GM18505 (cell line): ENCODE results near the gene FLII.
"Not testable (repeated sequence)": the region's sequence is repeated elsewhere in the genome, so short reads cannot be mapped to it uniquely, and the experiment has no call there.

Source experiments
- ATAC-seq: cut with Tn5 transposase; IDR thresholded peaks from one replicate; pipeline ENCODE4 v1.9.1; 2021; ENCODE audit not compliant: unreplicated experiment
- POLR2A ChIP-seq: IDR thresholded peaks from 4 replicates; pipeline ENCODE4 v1.6.1; 2011; ENCODE audit warnings: borderline replicate concordance; ENCODE audit not compliant: insufficient read depth, insufficient read length; ENCODE audit errors: extremely low read depth

FLII gene

DNA sequence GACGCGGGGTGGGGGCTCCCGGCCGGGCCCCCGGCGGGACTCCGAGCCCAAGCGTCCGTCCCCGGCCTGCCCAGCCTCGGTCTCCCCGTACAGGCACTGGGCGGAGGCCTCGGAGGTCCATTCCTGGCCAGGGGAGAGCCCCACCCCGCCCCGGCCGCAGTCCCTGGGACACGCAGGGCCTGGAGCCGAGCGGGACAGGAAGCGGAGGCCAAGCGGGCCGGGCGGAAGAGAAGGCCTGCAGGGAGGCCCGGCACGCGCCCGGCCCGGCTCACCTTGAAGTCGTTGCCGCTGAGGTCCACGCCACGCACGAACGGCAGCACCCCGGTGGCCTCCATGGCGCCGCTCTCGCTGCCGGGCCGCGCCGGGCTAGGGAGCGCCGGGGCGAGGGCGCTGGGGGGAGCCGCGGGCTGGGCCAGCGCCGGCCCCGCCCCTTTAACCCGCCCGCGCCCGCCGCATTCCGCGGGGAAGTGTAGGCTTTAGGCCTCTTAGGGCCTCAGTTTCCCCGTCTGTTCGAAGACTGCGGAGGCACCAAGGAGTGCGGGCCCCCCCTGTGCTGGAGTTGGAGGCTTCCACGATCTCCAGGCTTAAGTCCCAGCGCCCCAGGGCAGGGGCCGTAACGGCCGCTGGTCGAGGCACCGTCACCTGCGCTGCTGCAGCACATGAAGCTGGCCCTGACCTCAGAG, at the start of gene FLII:
FLII (minus strand) TSS at position 383 of the 683 bp plus-strand sequence; CDS start at position 335, 48 bp downstream.
- TF ChIP-seq POLR2A = peak; percentile 59
- ATAC-seq = no peak

DNA sequence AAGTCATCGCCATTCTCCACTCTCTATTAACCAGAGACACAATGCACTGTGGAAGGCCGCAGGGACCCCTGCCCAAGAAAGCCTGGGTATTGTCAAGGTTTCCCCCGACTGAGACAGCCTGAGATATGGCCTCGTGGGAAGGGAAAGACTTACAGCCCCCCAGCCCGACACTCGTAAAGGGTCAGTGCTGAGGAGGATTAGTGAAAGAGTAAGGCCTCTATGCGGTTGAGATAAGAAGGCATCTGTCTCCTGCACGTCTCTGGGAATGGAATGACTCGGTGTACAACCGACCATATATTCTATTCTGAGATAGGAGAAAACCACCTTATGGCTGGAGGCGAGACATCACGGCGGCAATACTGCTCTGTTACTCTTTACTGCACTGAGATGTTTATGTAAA, 44.7 kb upstream of the FLII start:
- ATAC-seq = not testable (repeated sequence)

DNA sequence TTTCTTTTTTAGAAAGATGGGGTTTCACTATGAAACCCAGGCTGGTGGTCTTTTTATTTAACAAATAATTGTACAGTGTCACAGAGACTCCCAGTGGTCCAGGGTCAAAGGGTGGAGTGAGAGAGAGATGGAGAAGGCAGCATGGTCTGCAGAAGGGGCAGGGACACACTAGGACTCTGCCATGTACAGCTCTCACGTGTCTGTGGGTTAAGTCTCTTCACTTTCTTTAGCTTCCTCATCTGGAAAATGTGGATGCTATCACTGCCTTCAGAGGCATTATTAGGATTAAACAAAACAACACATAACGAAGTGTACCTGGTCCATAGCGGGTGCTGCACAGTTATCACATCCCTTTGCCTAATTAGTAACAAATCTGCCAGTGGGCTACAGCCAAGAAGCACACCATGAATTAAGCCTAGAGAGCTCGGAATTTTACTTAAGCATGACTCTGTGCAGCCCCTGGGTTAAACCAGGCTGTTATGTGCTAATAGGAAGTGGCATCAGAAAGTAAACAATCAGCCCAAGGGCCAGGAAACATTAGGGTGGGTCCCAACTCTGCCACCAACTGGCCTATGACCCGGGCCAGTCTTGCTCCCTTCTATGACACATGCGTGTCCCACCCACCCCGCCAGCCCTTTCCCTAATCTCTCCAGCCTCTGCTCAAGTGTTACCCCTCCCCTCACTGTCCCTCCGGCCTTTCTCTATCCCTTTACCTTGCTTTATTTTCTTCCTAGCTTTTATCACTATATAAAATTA, 42.4 kb upstream of the FLII start:
- no peak for TF ChIP-seq POLR2A
- ATAC-seq = no peak

DNA sequence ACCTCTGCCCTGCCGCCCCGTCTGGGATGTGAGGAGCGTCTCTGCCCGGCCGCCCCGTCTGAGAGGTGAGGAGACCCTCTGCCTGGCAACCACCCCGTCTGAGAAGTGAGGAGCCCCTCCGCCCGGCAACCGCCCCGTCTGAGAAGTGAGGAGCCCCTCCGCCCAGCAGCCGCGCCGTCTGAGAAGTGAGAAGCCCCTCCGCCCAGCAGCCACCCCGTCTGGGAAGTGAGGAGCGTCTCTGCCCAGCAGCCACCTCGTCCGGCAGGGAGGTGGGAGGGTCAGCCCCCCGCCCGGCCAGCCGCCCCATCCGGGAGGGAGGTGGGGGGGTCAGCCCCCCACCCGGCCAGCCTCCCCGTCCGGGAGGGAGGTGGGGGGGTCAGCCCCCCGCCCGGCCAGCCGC, 39.5 kb upstream of the FLII start:
- not testable (repeated sequence) for ATAC-seq

DNA sequence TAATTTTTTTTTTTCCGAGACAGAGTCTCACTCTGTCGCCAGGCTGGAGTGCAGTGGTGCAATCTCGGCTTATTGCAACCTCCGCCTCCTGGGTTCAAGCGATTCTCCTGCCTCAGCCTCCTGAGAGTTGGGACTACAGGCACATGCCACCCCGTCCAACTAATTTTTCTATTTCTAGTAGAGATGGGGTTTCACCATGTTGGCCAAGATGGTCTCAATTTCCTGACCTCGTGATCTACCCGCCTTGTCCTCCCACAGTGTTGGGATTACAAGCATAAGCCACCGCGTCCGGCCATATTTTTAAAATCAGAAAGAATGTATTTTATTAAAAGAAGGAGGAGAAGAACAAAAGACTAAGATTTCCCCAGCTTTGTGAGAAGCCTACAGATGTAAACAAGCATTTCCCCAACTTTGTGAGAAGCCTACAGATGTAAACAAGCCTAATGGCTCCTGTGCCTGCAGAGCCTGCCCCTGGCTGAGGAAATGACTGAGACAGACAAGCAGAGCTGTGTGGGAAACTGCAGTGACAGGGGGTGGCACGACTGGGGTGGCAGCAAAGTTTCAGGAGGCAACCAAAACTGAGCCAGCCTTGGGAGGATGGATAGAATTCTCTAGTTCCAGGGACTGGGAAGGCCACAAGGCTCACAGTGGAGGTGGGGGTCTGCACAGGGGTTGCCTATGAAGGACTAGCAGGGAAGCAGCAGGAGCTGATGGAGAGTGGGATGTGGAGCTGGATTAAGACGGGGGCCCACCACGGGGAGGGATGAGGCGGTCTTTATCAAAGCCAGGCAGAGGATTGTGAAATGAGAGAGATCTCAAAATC, 33.4 kb upstream of the FLII start:
- no peak for ATAC-seq
- no peak for TF ChIP-seq POLR2A

DNA sequence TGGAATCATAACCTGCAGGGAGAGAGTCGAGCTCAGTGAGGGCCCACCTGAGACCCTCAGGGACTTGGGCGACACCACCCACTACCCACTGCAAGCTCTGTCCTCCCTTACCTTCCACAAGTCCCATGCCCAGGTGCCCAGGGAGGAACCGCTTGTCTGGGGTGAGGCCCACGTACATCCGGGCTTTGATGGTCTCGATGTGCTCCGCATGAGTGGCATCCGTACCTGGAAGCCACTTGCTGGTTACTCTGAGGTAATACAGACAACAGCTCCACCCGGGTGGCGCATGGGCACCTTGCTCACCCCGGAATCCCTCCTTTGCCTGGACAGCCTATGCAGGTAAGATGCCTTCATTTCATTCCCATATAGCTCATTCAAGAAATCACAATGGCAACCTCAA, 26.8 kb upstream of the FLII start:
- TF ChIP-seq POLR2A = no peak

DNA sequence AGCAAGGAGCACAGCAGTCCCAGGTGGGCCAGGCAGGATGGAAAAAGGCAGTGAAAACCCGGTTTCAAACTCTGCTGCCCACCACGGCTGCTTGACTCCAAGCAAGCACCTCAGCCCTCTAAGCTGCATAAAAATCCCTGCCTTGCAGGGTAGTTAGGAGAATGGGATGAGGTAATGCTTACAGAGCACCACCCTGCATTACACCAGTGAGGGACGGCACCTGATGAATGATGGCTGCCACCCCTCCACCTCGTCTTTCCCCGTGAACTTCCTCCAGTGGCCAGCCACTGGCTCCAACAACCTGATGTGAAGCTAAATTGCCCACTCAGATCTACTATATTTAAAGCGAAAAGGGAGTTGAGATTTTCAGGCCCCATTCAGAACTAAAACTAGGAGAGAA, 23.2 kb upstream of the FLII start:
- TF ChIP-seq POLR2A = no peak
- ATAC-seq = no peak

More for the DNA sequence above, 26.8 kb upstream of the FLII start:
- ATAC-seq = no peak

DNA sequence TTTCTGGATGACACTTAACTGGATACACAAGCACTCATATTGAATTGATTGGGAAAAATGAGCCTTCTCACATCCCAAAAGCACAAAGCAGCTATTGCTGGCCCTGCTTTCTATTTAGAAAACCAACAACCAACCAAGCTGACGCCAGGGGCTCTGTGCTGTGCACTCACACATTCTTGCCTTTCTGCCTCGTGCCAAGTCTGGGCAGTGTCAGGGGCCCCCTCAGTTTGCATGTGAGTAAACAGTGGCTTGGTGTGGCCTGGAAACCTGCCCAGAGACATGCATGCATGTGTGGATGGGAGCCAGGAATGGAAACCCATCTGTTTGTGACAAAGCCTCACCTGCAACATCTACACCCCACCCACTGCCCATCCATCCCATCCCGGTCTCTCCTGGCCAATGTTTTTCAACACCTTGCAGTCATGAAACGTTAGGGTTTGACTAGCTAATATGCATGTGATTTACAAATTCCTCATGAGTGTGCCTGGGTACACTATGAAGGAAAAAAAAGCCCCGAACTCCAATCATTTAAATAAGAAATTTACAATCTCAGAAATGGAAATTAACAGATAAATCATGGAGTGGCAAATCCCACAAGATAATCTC, 22.3 kb upstream of the FLII start:
- no peak for TF ChIP-seq POLR2A
- no peak for ATAC-seq

DNA sequence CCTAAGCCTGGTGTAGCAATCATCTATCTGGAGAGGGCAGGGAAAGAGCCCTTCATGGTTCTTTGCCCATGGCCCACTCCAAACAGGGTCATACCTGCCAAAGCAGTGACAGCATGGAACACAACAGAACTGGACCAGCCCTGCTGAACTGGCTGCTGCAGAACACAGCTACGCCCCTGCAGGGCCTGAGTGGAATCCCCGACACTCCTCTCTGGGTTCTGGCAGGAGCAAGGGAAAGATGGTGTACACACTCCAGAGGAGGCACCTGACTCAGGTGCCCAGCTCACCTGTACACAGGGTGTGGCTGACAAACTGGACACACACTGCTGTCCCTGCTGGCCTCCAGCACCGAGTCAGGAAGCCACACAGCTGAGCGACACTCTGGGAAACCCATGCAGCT, 21.7 kb upstream of the FLII start:
- TF ChIP-seq POLR2A = no peak
- no peak for ATAC-seq

DNA sequence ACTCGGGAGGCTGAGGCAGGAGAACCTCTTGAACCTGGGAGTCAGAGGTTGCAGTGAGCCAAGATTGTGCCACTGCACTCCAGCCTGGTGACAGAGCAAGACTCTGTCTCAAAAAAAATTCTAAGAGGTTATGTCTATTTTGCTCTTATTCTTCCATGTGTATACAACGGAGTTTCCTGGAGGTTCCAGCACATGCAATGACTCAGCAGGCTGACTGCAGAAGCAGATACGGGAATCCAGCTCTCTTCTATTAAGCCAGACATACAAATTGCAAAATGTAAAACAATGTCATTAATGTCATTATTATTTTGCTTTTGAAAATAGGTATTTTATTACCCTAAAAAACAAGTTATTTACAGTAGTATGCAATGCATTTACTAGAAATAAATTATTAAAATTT, 20.3 kb upstream of the FLII start:
- TF ChIP-seq POLR2A = no peak
- no peak for ATAC-seq

DNA sequence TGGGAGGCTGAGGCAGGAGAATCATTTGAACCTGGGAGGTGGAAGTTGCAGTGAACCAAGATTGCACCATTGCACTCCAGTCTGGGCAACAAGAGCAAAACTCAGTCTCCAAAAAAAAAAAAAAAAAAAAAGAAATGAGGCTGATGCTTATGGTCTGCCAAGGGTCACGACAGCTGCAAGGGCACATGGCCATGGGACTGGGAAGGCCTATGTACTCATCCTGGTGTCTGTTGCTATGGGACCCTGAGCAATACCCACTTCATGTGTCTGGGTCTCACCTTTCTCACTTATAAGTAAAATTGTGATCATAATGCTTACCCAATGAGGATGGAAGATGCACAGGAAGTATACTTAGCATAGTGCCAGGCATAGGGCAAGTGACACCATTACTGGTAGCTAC, 18.5 kb upstream of the FLII start:
- no peak for ATAC-seq
- TF ChIP-seq POLR2A = no peak

DNA sequence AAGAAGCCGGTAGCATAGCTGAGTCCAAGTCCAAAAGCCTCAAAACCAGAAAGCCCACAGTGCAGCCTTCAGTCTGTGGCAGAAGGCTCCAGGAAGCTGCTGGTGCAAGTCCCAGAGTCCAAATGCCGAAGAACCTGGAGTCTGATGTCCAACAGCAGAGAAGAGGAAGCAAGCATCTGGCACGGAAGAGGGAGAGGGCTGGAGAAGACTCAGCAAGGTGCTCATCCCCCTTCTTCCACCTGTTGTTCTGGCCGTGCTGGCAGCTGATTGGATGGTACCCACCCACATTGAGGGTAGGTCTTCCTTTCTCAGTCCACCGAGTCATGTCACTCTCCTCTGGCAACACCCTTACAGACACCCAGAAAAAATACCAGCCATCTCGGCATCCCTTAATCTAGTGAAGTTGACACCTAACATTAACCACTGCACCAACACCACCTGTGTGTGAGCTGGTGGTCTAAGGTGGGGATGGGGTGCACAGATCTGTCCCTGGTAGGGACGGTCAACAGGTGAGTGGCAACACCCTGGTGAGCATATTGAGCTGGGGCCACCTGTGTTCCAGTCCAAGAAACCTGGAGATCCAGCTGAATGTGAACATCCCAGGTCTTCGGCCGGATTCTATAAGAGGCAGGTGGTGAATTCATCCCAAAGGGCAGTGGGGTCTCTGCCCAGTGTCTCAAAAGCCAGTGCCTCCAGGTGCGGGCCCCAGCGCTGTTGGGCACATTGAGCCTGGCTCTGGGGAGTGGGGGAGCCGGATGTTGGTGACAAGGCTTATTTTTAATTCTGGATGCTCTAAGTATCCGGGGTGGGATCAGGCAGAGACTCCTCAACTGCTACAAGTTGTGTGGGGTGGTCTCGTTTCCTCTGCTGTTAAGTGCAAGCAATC, 11.8 kb upstream of the FLII start:
- no peak for ATAC-seq
- TF ChIP-seq POLR2A = peak; percentile 16
